GM18868 (cell line): ENCODE data around the gene DNASE1L2.

Source experiments
- ATAC-seq: cut with Tn5 transposase; IDR thresholded peaks from one replicate; pipeline ENCODE4 v1.9.1; 2021; ENCODE audit warnings: mild to moderate bottlenecking, moderate library complexity; ENCODE audit not compliant: unreplicated experiment

Gene DNASE1L2, protein sequence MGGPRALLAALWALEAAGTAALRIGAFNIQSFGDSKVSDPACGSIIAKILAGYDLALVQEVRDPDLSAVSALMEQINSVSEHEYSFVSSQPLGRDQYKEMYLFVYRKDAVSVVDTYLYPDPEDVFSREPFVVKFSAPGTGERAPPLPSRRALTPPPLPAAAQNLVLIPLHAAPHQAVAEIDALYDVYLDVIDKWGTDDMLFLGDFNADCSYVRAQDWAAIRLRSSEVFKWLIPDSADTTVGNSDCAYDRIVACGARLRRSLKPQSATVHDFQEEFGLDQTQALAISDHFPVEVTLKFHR

DNA sequence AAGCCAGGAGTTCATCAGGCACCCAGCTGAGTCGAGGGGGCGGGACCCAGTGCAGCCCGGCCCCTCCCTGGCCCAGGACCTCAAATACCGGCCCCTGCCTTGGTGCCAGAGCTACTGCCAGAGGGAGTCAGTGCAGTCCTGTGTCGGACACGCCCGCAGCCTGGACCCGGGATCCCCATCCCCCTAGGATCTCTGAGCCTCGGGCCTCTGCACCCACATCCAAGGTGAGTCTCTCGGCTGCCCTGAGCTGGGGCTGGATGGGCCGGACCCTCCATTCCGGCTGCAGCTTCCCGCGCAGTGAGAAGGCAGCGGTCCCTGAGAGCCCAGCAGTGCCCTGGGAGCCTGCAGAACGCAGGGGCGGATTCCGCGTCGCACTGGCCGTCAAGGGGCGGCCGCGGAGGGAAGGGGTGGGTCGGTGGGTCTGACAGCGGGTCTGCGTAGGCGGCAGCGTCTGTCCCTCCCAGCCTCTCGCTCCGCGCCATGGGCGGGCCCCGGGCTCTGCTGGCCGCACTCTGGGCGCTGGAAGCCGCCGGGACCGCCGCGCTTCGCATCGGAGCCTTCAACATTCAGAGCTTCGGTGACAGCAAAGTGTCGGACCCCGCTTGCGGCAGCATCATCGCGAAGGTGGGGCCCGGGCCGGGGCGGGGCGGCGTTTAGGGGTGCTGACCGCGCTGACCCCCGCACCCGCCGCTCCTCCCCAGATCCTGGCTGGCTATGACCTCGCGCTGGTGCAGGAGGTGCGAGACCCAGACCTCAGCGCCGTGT is at the start of gene DNASE1L2:
Gene DNASE1L2, plus strand, starts transcription at position 108 of the 765 bp plus-strand sequence. Its CDS starts 373 bp downstream, at position 481.
- no peak for ATAC-seq

DNA sequence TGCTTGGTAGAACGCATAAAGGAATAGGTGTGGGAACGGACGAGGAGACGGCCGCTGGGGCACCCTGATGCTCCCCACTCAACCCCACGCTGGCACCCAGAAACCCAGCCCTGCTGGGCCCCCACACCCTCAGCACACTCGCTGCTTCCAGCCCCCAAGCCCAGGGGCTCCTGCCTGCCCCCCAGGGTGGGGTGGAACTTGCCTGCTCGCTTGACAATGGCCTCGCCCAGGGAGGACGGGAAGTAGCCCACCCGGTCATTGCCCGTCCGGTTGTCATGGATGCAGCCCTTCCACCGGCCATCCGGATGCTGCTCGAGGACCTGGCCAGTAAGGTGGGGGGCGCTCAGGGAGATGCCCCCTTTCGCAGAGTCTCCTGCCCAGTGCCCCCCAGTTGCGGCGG is 49.7 kb upstream of the DNASE1L2 start:
- no peak for ATAC-seq

DNA sequence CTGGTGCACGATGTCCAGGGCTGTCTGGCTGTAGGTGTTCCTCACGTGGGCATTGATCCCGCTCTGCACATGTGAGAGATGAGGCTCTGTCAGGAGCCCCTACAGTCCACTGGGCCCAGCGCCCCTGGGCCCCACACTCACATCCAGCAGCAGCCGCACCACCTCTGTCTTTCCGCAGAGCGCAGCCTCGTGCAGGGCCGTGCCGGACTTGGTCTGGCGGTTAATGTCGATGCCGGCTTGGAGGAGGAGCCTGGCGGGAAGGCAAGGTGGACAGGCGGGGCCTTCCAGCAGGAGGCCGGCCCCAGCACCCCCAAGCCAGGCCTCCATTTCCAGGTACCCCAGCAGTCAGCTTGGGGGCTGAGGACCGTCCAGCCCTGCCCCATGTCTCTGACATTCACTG is 49.0 kb upstream of the DNASE1L2 start:
- no peak for ATAC-seq

DNA sequence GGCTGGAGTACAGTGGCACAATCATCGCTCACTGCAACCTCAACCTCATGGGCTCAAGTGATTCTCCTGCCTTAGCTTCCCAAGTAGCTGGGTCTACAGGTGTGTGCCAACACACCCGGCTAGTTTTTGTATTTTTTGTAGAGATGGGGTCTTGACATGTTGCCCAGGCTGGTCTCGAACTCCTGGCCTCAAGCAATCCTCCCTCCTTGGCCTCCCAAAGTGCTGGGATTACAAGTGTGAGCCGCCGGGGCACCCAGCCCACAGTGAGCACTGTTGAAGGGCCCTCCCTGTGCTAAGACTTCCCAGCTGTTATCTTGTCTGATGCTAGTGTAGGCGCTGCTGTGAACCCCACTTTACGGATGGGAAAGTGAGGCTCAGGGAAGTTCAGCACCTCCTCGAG is 47.8 kb upstream of the DNASE1L2 start:
- no peak for ATAC-seq

DNA sequence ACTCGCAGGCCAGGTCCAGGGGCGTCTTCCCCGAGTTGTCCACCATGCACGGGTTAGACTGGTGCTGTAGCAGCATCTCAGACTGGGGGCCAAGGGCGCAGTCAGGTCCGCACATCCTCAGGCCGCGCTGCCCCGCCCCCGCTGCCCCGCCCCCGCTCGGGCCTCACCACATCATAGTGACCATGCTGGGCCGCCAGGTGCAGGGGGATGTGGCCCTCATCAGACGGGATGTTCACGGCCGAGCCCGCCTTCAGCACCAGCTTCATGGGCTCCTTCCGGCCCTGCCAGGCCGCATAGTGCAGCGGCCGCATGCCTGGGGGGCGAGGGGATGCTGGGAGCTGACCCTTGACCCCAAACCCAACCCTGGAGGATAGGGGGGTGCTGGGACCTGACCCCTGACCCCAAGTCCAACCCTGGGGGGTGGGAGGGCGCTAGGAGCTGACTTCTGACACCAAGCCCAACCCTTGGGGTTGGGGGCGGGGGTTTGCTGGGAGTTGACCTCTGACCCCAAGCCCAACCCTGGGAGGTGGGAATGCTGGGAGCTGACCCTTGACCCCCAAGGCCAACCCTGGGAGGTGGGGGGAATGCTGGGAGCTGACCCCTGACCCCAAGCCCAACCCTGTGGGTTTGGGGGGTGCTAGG is 46.9 kb upstream of the DNASE1L2 start:
- no peak for ATAC-seq

DNA sequence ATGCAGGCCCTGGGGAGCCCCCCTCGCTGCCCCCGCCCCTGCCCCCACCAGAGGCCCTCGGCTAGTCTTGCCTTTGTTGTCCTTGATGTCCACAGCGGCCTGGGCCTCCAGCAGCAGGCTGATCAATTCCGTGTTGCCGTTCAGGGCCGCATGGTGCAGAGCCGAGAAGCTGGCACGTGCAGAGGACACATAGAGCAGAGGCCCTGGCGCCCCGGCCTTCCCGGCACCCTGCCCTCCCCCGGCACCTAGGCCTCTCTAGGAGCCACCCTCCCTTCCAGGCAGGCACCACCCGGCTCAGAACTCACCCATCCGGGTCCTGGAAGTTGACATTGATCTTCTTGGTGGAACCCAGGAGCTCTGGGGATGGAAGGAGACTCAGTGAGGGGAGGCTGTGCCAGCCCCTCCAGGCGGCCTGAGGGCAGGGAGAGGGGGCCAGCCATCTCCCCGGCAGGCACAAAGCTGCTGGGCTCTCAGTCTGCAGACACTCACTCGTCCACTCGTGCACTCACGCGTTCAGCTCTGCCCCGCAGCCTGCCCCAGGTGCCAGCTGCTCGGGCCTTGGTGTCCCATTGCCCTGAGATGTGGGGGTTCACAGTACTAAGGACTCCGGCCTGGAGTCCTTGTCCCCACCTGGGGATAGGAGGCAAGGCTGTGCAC is 46.1 kb upstream of the DNASE1L2 start:
- ATAC-seq, result no peak

DNA sequence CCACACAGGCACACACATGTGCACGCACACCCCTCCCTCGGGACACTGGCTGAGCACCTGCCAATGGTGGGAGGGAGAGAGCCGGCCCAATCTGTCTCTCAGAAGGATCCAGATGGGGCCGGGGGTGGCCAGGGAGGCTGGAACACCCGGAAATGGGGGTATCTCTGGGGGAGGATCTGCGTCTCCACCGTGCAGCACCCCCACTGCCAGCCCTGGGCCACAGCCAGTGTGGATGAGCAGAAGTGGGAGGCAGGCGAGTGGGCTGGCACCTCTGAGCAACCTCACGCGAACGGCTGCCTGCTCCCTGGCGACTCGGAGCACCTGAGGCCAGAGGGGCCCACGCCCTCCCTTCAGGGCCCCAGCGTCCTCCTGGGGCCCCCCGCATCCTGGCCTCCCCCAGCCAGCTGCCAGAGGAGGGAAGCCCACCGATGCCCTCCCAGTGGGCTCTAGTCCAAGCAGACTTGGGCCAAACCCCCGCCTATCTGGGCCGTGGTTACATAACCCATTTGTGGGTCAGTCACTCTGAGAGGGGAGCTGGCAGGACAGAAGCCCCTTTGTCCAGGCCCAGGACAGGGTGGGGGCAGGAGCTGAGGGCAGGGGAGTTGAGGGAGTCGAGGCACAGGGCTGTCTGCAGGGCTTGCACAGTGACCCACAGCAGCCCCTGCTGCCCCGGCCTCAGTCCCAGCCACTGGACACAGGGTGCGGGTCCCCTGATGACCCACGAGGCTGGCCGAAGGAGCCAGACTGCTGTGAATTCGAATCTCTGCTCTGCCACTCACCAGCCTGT is 45.4 kb upstream of the DNASE1L2 start:
- ATAC-seq, result no peak

DNA sequence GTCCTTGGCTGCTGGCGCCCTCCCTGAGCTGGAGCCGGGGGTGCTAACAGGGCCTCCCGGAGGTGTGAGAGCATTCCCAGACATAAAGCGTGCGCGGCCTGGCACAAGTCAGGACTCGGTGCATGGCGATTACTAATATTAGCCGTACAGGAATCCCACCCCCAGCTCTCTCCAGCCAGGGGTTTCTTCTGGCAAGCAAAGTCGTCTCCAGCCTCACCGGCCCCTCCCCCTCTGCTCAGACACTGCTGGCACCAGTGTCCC is 44.9 kb upstream of the DNASE1L2 start:
- no peak for ATAC-seq

DNA sequence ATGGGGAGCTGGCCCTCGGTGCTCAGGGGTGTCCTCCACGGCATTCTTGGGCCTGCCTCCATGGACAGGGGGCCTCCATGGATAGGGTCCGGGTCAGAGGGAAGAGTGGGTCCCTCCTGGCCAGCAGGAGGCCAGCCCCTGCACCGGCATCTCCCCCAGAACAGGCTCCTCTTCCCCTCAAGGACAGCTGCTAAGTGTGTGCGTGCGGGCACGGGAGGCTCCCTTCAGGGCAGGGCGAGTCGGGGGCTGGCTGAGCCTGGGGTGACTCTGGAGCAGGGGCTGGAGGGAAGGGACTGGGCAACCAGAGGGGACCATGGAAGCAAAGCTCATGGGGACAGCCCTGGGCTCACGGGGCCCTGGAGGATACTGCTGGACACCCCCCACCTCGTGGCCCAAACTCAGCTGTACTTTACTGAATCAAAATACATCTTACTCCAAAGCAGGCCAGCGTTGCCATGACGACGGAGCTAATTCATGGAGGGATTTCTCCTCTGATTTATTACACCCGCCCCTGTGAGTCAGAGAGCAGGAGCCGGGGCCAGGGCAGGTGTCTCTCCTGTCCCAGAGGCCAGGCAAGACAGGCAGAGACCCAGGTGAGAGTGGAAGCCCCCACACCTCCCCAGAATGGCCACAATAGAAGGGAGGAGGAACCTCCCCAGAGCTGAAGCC is 41.9 kb upstream of the DNASE1L2 start:
- ATAC-seq, result no peak

DNA sequence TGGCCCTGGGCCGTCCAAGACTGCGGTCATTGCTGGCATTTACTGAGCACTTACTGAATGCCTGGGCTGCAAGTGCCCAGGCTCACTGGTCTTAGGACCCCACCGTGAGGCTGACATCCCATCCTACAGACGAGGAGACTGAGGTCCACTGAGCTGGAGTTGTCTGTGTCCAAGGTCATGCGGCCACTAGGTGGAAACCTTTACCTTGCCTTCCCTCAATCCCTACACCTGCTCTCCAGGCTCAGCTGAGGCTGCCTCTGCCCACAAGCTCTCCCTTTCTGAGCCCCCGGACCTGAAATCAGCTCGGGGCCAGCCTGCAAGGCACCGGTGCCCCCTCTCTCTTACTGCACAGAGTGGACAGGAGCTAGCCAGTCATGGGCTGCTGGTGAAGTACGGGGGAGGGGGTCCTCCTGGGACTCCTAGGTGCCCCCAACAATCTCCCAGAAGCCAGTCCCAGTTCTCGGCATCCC is 41.4 kb upstream of the DNASE1L2 start:
- ATAC-seq, result no peak

DNA sequence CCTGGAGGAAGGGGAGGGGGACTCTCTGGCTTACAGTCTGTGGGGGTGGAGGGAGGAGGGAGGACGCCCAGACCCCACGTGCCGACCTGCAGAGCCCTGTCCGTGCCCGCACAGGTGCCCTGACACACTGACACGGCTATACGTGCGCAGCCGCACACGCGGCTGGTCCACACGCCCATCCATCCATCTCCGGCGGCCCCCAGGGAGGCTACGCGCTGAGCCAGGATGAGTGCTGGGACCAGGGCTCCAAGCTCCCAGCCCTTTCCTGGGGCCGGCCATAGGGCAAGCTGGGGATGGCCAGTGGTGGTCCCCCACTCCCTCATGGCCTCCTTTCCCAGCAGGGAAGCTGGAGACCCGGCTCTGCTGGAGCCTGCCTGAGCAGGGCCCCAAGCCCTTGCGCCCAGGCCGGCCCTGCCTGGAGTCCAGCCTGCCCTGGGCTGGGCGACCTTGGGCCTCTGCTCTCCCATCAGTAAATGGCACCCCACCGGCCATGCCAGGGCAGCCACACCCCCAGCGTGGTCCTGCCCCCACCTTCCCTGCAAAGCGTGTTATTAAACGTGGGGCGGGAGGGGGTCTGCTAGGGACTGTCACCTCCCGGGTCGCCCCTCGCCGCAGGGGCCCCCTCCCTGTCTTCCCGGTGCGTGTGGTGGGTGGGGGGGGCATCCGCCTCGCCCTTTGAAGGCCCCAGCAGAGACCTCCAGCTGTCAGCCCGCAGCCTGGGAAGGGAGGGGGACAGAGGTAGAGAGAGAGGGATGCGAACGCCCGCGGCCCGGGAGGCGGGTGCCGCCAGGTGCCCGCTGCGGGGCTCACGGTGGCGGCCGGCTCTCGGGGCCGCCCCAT is 40.7 kb upstream of the DNASE1L2 start:
- no peak for ATAC-seq

DNA sequence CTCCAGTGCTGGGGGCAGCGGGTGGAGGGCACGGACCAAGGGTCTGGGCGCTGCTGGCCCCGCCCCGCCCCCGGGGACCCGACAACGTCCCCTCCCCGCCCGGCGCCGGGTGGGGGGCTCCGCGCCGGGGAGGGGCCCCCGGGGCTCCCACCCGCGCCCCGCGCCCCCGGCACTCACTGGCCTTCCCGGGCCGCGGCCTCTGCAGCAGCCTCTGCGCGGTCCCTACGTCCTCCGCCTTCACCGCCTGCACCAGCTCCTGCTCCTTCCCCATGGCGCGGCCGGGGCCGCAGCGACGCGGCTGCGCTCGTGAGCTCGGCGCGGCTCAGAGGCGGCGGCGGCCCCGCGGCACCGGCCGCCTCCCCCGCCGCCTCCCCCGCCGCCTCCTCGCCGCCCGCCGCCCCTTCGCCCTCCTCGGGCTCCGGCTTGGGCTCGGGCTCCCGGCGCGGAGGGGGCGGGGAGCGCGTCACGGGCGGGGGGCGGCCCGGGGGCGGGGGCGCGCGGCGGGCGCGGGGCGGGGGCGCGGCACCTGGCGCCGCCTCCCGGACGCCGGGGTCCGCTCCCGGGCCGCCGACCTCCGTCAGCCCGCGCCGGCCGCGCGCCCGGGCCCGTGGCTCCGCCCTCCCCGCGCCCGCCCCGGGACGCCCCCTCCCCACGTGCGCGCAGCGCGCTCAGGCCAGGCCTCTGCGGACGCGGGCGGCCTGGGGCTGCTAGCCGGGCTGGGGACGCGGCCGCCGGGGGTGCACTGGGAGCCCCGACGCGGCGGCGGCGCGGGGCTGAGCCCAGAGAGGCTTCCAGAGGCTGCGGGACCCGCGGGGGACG is 39.9 kb upstream of the DNASE1L2 start, which contains the start of gene CASKIN1:
Gene CASKIN1, minus strand, starts transcription at position 444 of the 819 bp plus-strand sequence. Its CDS starts 173 bp downstream, at position 271.
- no peak for ATAC-seq

DNA sequence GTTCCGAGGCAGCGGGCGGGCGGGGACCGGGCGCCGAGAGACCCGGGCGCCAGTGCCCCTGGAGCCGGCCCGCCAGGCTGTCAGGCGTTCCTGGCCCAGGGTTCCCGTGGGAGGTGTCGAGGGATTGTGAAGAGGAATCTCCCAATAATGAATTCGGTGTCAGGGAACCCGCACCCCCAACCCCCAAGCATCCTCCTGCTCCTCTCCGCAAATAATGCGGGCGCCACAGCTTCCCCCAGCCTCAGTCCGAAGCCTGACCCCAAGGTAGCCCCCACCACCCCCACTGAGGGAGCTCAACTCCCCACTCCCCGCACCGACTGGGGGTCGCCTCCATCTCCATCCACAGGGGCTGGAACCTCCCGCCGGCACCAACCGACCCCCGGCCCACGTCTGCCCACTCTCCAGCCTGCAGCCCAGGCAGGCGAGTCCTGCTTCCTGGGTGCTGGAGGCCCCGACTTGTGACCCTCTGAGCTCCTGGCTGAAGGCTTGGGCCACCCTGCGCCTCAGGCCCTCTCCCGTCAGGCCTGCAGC is 39.2 kb upstream of the DNASE1L2 start:
- no peak for ATAC-seq

DNA sequence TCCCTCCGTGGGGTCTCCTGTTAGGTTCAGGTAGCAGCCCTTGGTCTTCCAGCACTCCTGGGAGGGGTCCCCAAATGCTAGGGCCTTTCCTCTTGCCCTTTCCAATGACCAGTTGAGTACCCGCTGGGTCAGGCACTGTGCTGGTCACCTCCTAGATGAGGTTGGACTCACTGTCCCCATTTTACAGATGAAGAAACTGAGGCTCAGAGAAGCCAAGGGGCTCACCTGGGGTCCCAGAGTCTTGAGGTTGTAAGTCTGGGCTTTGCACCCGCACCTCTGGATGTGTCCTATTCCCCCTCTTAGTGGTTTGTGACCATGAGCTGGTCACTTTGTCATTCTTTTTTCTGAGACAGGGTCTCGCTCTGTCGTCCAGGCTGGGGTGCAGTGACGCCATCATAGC is 38.5 kb upstream of the DNASE1L2 start:
- ATAC-seq, result no peak

DNA sequence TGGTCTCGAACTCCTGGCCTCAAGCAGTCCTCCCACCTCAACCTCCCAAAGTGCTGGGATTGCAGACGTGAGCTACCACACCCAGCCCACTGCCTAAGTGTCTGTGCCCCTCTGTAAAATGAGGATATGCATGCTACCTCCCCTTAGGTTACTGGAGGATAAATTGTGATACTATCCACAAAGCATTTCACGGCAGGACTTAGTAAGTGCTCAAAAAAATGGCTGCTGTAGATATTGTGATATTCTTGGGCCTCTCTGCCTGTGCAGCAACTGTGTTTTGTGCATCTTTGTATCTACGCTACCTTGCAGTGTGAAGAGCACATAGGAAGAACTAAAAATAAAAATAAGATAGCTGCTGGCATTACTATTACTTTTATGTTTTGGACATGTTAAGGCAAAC is 38.0 kb upstream of the DNASE1L2 start:
- no peak for ATAC-seq

DNA sequence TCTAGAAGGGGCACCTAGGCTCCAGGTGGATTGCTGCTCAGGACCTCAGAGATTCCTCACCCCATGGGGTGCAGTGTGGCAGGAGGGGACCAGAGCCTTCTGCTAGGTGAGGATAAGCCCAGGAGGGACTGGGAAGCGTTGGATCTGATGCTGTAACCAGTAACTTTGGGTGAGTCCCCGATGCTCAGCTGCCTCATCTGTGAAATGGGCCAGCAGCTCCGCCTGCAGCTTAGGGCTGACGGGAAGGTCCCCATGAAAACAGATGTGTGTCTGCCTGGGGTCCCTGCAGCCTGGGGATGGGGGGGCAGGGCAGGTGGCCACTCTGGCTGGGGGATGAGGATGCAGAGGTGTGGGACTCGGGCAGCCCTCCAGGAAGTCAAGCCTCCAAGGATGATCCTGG is 37.1 kb upstream of the DNASE1L2 start:
- ATAC-seq, result no peak

DNA sequence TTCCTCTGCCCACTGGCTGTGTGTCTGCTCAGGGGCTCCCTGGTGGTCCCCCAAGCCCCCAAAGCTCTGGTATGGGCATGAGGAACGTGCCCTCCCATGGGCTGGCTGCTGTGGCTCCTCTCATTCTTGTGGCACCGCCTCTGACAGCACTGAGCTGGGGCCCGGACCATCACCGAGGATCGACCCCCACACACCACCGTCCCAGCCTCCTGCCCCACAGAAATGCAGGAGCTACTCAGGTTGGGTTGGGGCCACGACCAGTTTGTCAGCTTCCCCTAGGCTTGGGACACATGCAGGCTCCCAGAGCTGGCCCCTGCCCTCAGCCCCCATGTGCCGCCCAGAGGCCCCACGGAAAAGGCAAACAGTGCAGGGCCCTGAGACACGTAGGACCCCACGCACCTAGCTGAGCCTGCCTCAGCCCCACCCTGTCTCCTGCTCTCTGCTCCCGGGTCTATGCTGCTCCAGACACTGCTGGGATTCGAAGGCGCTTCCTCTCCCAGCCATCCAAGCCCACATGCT is 36.6 kb upstream of the DNASE1L2 start:
- no peak for ATAC-seq

DNA sequence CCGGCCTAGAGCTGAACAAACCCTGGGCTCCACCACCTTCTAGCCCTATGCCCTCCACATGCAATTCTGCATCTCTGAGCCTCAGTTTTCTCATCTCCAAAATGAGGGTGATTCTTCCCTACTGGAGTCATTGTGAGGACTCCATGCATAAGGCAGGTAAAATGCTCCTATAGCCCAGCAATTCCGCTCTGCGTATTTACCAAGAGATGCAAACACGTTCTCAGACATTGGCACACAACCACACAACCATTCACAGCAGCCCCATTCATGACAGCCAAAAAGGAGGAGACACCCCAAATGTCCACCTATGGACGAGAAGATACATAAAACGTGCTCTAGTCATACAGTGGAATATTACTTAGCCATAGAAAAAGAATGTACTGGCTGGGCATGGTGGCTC is 35.9 kb upstream of the DNASE1L2 start:
- no peak for ATAC-seq
